NB4 (cell line): Measurements from ENCODE around the gene PRKD2.

Source experiments
- DNase-seq: peaks from one replicate; pipeline ENCODE4 v3.0.0; 2010; ENCODE audit warnings: low read depth
- H3K4me3 ChIP-seq: one replicate; pipeline ENCODE4 v1.5.1; 2011; ENCODE audit warnings: mild to moderate bottlenecking, low read depth, low read length, moderate library complexity
- MYC ChIP-seq: IDR thresholded peaks from 2 replicates; pipeline ENCODE4 v1.6.1; 2011; ENCODE audit warnings: low read depth, low read length
- POLR2A ChIP-seq: IDR thresholded peaks from 2 replicates; pipeline ENCODE4 v1.6.1; 2011; ENCODE audit warnings: mild to moderate bottlenecking; ENCODE audit not compliant: insufficient read length; ENCODE audit errors: extremely low read depth
- TF ChIP-seq, protein P1 (sequence below): IDR thresholded peaks from 2 replicates; pipeline ENCODE4 v1.6.1; 2011; ENCODE audit warnings: low read depth, low read length
- TF ChIP-seq, protein P2 (sequence below): IDR thresholded peaks from one replicate; pipeline ENCODE4 v1.5.1; 2012; ENCODE audit warnings: low read depth, low read length

Gene PRKD2

GRCh38 chr19:46753420-46754155 is 36.7 kb upstream of the PRKD2 start:
- DNase-seq = peak; percentile 91
- H3K4me3 ChIP-seq = no peak overlapping the region
- TF ChIP-seq MYC (0 out of 2 replicates have a peak, but pooled peaks have one; percentile 15), POLR2A (no peak)
- TF ChIP-seq, protein P1, sequence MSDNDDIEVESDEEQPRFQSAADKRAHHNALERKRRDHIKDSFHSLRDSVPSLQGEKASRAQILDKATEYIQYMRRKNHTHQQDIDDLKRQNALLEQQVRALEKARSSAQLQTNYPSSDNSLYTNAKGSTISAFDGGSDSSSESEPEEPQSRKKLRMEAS = peak; percentile 41
- TF ChIP-seq, protein P2, sequence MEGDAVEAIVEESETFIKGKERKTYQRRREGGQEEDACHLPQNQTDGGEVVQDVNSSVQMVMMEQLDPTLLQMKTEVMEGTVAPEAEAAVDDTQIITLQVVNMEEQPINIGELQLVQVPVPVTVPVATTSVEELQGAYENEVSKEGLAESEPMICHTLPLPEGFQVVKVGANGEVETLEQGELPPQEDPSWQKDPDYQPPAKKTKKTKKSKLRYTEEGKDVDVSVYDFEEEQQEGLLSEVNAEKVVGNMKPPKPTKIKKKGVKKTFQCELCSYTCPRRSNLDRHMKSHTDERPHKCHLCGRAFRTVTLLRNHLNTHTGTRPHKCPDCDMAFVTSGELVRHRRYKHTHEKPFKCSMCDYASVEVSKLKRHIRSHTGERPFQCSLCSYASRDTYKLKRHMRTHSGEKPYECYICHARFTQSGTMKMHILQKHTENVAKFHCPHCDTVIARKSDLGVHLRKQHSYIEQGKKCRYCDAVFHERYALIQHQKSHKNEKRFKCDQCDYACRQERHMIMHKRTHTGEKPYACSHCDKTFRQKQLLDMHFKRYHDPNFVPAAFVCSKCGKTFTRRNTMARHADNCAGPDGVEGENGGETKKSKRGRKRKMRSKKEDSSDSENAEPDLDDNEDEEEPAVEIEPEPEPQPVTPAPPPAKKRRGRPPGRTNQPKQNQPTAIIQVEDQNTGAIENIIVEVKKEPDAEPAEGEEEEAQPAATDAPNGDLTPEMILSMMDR = peak; percentile 100

DNA sequence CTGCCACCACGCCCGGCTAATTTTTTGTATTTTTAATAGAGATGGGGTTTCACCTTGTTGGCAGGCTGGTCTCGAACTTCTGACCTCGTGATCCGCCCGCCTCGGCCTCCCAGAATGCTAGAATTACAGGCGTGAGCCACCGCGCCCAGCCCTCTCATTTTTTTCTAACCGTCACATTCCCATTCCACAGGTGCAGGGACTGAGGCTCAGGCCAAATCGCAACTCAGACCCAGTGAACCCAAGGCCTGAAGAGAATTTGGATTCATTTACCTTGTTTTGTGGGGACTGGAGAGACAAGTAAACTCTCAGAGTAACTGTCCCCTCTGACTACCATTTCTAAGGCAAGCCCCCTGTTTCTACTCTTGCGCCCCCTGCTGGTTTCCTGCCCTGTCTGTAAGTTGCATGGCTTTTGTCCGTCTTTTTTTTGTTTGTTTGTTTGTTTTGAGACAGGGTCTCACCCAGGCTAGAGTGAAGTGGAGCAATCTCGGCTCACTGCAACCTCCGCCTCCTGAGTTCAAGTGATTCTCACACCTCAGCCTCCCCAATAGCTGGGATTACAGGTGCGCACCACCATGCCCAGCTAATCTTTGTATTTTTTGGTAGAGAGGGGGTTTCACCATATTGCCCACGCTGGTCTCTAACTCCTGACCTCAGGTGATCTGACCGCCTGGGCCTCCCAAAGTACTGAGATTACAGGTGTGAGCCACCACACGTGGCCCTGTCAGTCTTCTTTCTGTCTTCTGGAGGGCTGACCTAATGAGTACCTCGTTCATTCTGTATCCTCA is 31.6 kb upstream of the PRKD2 start:
- TF ChIP-seq, protein P2 = peak; percentile 100
- TF ChIP-seq POLR2A = no peak
- TF ChIP-seq MYC = peak; percentile 68
- TF ChIP-seq, protein P1 = peak; percentile 58; the same call in 1 of the 2 replicates
- no peak overlapping the region for H3K4me3 ChIP-seq
- peak; percentile 95 for DNase-seq

DNA sequence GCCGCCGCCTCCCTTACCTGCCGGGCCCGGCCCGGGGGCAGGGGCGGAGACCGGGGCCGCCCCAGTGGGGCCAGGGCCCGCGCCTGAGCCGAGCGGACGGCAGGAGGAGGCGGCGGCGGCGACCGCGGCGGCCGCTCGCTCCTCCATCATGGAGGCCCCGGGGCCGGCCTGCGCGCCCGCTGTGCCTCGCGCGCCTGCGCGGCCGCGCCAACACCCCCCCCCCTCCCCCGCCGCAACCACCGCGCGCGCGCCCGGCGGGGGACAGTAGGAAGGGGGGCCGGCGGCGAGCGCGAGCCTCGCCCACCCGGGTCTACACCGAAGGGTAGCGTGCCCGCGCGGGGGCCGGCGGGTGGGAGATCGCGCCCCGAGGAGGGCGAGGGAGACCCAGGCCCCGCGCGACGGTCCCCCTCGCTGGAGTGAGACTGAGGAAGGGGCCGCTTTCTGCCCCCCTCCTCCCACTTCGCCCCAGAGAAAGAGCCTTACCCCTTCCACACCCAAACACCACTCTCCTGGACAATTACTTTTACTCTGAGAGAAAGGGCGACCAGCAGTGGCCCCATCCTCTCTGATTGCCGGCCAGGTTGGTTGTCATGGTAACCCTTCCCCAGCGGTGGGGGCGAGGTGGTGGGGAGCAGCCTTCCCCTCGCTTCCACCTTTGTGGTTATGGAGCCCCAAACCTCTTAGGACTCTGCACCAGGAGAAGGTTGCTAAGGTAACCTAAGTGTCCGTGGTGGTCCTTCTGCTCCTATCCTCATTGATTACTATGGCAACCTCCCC is 29.6 kb upstream of the PRKD2 start, which contains the start of gene STRN4:
STRN4 (minus strand) TSS at position 170 of the 777 bp plus-strand sequence; CDS start at position 150, 20 bp downstream.
- peak; percentile 83 for DNase-seq
- peak; percentile 74 for TF ChIP-seq MYC
- TF ChIP-seq, protein P1 = 0 out of 2 replicates have a peak, but pooled peaks have one; percentile 18
- TF ChIP-seq POLR2A = peak; percentile 96
- TF ChIP-seq, protein P2 = no peak
- peak within 1 kb of the TSS; percentile 90 for H3K4me3 ChIP-seq

DNA sequence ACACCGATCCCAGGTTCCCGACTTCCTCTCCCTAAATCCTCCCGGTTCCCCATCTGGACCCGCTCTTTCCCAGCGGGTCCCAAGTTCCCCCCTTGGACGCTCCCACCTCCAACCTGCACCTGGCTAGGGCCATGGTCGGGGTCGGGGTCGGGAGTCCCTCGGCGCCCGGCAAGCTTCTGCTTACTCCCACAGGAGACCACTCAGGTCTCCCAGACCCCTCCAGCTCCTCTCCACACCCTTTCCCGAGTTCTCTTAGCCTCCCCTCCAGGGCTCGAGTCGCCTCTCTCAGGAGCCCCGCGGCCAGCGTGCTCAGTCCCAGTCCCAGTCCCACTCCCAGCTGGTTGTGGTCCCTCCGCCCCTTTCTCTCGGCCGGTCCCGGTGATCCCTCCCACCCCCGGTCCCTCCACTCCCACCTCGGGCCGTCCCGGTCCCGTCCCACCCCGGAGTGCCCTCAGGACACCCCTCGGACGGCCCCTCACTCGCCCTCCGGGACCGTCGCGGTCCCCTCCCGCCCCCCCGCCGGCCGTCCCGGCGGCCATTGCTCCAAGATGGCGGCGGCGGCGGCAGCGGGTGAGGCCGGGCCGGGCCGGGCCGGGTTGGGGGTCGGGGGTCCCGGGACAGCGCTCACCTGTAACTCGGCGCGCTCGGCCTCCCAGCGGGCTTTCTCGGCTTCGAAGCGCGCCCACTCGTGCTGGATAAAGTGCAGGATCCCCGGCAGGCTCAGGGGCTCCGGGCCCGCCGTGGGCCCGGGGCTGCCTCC is 28.8 kb upstream of the PRKD2 start, which contains the start of gene FKRP:
FKRP (plus strand) TSS at position 537 of the 760 bp plus-strand sequence. CDS start 9,394 bp downstream, outside the sequence.
- peak; percentile 68 for DNase-seq
- TF ChIP-seq, protein P2 = no peak
- TF ChIP-seq MYC (no peak), POLR2A (no peak)
- TF ChIP-seq, protein P1 = peak; percentile 60; the same call in 1 of the 2 replicates

More for the DNA sequence above, 28.8 kb upstream of the PRKD2 start, which contains the start of gene FKRP:
- peak within 1 kb of the TSS; percentile 90 for H3K4me3 ChIP-seq
